NCI-H1105 (cell line): ENCODE data around the gene PROM1.

Source experiments
- DNase-seq: peaks from one replicate; lab custom pipeline; 2025; lab: John Stamatoyannopoulos, UW

The PROM1 gene

DNA sequence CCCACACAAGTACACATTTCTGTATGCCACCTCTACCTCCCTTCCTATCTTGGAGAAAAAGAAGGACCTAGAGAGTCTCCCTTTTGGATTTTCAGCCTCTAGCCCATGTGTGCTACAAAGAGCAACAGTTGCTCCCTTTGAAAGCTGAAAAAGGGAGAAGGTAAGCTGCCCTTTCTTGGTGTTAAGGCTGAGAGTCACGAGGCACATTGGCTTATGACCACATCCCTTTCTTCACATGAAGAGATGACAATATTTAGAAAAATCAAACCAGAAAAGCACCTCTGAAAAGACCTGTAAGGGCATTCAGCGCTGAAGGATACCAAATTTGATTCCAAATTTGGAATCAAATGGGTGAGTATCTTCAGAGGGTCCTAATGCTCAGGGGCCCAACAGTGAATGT is 138.9 kb downstream of the PROM1 start:
- DNase-seq = no peak

DNA sequence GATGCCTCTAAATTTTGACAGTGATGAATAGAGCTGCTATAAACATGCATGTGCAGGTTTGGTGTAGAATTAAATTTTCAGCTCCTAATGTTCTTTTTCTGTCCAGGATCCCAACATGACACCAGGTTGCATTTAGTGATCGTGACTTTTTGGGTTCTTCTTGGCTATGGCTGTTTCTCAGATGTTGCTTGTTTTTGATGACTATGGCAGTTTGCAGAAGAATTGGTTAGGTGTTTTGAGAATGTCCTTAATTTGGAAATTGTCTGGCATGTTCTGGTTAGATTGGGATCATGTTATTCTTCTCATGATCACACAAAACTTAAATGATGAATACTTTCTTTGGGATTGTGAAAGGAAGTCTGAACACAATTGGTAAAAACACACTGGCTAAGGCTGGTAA is 141.5 kb downstream of the PROM1 start:
- DNase-seq = no peak

DNA sequence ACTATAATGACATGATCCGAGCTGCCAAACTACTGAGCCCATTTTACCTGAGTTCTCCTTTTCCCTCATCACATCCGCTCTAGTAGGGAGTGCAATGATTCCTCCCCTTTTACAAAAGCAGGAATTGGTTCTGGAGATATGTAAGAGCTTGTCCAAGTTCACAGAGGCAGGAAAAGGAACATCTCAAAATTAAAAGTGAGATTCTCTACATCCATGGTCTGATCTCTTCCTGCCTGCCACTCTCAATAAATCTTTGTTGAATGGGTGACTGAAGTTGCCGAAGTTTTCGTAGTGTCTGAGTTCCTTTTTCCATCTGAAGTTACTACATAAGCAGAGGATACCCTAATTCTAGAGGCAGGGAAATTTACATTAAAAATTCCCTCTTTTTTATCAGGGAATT is 145.2 kb downstream of the PROM1 start, which contains the start of gene FGFBP1:
Gene FGFBP1, minus strand, starts transcription at position 101 of the 400 bp plus-strand sequence. CDS start 2,108 bp downstream, outside the sequence.
- no peak for DNase-seq

DNA sequence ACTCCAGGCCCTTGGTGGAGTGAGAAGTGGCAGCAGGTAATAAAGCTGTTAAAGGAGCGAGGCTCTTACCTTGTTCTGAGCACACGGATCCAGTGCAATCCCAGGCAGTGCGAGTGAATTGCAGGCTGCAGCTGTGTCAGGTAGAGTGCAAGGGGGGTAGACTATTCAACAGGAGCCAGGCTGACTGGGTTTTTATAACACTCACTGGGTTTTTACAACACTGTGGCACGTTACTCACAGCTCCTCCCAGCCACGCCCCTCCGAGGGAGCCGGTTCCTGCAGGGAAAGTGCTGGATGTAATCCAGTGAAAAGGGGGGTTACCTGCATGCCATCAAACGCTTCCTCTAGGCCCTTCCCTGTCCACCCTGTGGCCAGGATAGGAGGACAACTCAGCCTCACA is 145.6 kb downstream of the PROM1 start:
- DNase-seq = no peak

DNA sequence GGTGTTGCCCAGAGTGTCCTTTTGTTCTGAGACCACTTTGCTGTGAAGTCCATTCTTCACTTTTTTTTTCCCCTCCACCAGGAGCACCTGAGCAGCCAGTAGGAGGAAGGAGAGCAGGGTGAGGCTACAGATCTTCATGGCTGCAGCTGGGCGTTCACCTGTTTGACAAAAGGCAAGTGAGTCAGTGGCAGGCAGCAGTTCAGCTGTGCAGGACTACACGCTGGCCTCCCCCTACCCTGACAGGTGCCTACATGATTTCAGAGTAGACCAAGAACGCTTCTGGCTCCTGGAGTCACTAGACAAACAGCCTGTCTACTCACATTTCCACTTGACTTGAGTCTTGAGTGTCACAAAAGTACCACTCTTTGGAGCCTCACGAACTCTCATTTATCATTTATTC is 147.3 kb downstream of the PROM1 start:
- no peak for DNase-seq

DNA sequence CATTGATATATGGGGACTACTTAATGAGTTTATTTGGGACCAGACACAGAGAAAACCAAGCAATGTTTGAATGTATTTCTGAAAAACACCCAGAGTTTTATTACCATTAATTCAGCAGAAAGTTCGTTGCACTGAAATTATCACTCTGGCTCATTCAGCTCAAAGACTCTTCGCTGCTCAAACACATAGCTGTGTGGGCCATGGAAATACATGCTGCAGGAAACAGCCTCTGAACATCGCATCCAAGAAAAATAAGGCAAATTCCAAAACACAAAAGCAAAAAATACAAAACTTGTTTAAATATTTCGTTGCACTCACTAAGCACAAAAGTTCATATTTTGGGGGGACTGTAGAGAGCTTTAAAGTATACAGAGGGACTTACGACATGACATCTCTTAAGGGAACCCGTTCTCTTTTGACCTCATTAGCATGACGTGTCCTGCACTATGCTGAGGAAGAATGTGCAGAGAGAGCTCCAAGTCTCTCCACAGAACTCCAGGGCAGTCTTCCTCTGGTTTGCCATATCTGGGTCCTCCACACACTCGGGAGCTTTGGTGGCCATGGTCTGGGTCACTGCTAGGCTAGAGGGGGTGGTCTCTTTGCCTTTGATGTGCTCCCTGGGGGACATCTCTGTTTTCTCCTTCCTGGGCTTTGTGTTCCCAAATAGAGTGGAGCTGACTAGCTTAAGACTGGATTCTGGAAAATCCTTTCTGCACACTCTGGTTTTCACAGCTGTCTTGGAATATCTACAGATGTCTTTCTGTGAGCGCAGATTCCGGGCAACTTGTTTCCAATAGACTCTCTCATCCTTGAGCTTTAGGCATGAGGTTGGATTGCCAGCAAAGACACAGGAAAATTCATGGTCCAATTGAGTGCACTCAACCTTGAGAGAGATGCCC is 148.1 kb downstream of the PROM1 start:
- DNase-seq = no peak

DNA sequence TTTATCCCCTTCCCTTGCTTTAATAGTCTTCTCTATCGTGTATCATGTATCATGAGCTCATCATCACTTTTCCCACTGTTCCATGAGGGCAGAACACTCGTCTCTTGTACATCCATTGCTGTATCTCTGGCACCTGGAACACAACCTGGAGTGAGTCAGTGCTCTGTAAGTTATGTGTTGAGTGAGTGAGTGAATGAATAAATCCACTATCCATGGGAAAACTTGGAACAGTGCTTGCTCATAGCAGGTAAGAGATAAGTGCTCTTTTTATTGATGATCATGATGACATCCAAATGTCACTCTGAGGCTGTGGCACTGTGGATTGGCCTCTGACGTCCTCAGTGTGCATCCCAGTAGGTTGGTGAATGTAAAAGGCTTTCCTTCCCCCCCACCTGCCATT is 149.6 kb downstream of the PROM1 start:
- no peak for DNase-seq

DNA sequence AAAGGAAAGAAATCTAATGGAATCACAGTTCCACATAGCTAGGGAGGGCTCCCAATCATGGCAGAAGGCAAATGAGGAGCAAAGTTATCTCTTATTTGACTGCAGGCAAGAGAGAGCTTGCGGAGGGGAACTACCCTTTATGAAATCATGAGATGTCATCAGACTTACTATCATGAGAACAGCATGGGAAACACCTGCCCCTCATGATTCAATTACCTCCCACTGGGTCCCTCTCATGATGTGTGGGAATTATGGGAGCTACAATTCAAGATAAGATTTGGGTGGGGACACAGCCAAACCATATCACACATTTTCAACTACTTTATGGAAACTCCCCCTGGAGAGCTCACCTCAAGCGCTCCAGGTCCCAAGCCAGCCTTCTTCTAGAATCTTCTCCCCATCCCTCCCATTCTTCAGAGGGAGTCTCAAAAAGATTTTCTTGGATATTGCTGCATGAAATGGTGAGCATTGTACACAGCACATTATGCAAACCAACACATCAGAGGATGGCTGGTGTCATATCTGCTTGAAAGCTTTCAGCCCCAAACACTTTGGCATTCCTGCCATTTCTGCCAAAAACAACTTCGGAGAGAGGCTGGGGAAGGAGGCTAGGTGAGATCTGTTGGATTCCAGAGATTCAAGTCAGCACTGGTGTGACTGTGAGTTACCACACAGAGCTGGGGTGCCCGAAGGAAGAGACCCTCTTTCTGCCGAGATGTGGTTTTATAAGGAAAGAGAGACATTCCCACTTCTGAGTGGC is 152.2 kb downstream of the PROM1 start:
- no peak for DNase-seq

DNA sequence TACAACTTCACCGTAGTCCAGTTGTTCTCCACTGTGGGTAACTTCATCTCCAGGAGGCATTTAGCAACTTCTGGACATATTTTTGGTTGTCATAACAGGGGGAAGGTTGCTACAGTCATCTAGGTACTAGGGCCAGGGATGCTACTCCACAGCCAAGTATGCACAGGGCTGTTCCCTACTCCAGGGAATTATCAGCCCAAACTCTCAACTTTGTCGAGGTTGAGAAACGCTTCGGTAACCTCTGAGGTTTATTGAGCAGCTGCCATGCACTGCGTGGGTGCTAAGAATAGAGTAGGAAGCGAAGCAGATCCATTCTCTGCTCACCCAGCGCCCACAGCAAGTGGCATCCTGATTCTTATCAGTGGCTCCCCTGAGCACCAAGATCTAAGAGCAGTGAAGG is 153.5 kb downstream of the PROM1 start:
- DNase-seq = no peak

DNA sequence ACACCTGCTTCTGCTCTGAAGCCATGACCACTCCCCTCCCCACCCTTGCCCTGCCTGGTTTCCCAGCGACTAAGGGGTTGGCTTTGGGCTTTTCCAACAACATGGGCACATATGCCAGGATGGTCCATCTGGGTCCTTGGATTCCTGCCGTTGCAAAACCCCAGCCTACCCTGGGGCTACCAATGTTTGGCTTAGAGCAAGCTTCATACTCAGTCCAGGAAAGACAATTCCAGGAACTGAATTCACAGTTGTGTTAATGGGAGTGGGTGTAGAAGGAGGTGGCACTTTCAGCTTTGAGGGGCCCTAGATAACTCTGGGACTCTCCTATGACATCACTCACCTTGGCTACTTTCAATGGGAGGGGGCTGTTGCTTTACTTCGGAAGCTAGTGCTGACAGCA is 154.3 kb downstream of the PROM1 start:
- no peak for DNase-seq

DNA sequence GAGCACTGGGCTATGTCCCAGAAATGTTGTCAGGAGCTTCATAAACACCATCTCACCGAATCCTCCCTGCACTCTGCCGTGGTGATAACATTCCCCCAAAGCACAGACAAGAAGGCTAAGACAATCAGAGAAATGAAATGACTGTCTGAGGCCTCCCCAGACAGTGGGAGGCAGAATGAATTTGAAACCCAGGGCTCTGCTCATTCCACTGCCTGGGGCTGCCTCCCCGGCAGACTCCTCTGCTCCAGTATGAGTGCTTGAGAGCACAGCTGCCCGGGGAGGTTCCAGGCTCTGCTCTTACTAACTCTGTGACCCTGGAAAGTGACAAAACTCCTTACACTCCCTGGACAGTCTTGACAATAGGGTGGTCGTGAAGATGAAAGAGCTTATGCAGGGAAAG is 154.9 kb downstream of the PROM1 start:
- no peak for DNase-seq

DNA sequence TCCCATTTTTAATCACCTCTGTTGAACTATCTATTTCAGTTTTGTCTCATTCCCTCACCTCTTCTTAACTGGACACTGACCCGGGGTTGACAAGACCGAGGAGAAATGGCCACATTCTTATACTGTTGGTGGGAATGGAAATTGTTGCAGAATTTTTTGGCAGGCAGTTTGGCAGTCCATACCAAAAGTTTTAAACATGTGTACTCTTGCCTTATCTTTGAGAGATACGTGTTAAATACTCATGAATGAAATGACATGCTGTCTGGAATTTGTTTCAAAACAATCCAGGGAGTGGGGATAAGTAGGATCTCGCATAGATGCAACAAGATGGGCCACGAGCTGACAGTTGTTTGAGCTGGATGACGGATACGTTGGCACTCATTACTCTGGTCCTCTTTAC is 157.3 kb downstream of the PROM1 start:
- DNase-seq = no peak

DNA sequence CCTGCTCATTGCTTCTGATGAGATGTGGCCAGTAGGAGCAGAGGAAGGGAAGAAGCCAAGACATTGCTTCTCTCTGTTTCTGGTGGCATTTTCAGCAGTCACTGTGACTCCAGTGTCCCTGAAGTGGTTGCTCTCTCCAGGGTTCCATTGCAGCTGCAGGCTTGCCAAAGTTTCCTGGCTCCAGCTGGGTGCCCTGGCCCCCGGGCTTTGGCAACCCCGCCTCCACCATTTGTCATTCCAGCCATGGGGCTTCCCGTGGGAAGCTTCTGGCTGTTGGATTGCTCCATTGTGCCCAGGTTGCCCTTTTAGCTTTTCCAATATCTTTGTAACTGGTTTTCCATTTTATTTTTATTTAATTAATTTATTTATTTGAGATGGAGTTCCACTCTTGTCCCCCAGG is 158.0 kb downstream of the PROM1 start:
- no peak for DNase-seq

DNA sequence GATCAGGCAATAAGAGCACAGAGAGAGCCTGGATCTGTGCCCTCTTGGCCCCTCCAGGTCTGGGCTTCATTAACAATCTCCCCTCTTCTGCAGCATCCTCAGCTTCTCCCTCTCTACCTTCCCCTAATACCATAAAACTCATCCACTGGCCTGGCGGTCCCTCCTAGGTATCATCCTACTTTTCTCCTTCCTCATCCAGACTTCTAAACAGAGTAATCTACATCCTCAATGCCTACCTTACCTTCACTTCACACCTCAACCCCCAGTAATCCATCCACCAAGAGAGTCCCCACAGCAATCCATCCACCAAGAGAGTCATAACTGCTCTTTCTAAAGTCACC is 162.3 kb downstream of the PROM1 start:
- no peak for DNase-seq

DNA sequence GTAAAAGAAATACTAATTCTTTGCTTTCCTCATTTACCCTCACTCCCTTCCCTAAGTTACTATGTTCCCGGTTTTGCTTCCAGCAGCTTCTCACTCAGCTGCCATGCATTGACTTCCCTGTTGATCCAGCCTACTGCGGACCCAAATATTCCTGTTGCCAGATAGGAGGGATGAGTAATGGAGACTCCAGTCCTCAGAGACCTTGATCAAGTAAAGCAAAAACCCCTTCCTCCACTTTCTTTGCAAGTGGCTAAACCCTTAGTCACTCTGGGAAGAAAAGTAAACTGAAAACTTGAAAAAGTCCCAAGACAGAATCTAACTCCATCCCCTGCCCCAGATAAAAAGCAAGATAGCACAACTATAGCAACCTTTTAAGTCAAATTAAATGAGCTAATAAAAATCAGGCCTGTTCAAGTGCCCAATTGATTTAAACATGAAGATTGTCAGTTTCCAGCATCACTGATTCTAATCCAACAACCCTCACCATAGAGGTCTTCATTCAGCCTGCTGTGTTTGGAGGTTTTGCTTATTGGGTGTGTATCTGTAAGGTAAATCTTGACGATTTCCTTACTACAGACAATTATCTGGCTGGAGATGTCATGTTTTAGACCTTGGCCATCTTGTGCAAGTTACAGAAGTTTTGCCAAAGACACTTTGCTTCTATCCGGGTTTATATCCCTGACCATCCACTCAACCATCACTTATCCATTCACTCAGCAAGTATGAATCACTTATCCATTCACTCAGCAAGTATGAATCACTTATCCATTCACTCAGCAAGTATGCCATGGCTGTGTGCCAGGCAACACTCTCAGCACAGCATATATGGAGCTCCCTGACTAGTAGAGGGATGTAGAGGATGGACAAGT is 162.9 kb downstream of the PROM1 start:
- no peak for DNase-seq

DNA sequence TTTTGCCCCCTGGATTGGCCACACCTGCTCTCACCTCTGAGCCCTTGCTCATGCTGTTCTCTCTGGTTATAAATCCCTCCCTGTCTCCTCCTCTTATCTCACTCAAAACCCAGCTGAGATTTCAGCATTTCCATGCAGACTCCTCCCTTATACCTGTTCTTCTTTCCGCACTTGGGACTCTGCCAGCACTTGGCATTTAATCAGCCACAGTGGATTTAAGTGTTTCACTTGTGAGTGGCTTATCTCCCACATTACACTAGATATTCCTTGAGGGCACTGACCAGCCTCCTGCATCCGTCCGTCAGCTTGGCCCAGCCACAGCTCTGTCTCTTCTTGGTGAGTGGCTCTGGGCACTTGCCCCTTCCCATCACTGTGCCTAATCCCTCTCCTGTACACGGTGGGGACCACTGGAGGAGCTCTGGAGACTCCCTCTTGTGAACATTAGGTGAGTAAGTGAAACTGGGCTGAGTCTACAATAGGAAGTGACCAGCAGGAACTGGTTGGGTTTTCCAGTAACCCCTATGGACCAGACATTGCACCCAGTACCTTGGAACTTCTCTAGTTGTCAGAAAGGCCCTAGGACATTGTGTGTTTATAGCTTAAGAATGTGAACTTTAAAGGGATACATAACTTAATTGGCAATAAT is 165.2 kb downstream of the PROM1 start:
- DNase-seq = no peak
